NCI-H526 treated with DMSO at 0.1 percent for 48 hours (cell line): Measurements from ENCODE around the gene LRRC72.
A peak's percentile ranks its signal among the peaks of the same experiment; 100 is the strongest.
"Not testable (repeated sequence)": the region's sequence is repeated elsewhere in the genome, so short reads cannot be mapped to it uniquely, and the experiment has no call there.

Experiments used
- DNase-seq: peaks from one replicate; lab custom pipeline; 2025; lab: John Stamatoyannopoulos, UW

LRRC72 gene

GRCh38 chr7:16581286-16581685 lies 54.7 kb downstream of the LRRC72 start:
- DNase-seq: no peak

- no peak for DNase-seq
Measured at GRCh38 chr7:16583834-16584233, 57.2 kb downstream of the LRRC72 start.

- no peak for DNase-seq
Measured at GRCh38 chr7:16585540-16585939, 58.9 kb downstream of the LRRC72 start.

GRCh38 chr7:16586081-16586874 lies 59.7 kb downstream of the LRRC72 start:
- DNase-seq: no peak

- DNase-seq: peak; percentile 48
Measured at GRCh38 chr7:16587129-16587528, 60.5 kb downstream of the LRRC72 start.

- peak; percentile 83 for DNase-seq
Measured at GRCh38 chr7:16587790-16588189, 61.2 kb downstream of the LRRC72 start.

- no peak for DNase-seq
Measured at GRCh38 chr7:16589881-16590280, 63.3 kb downstream of the LRRC72 start.

- DNase-seq: no peak
Measured at GRCh38 chr7:16590424-16590823, 63.8 kb downstream of the LRRC72 start.

GRCh38 chr7:16592395-16592794 lies 65.8 kb downstream of the LRRC72 start:
- no peak for DNase-seq

- no peak for DNase-seq
Measured at GRCh38 chr7:16594061-16594460, 67.4 kb downstream of the LRRC72 start.

GRCh38 chr7:16594676-16595075 lies 68.1 kb downstream of the LRRC72 start:
- no peak for DNase-seq

GRCh38 chr7:16595596-16595995 lies 69.0 kb downstream of the LRRC72 start:
- not testable (repeated sequence) for DNase-seq

GRCh38 chr7:16598015-16598414 lies 71.4 kb downstream of the LRRC72 start:
- no peak for DNase-seq

- DNase-seq: no peak
Measured at GRCh38 chr7:16599860-16600259, 73.2 kb downstream of the LRRC72 start.

GRCh38 chr7:16603633-16604032 lies 77.0 kb downstream of the LRRC72 start:
- DNase-seq: no peak

GRCh38 chr7:16604054-16604453 lies 77.4 kb downstream of the LRRC72 start:
- DNase-seq: no peak

- no peak for DNase-seq
Measured at GRCh38 chr7:16606704-16607103, 80.1 kb downstream of the LRRC72 start.

GRCh38 chr7:16609842-16610450 lies 83.3 kb downstream of the LRRC72 start:
- DNase-seq: peak; percentile 91

GRCh38 chr7:16611711-16612110 lies 85.1 kb downstream of the LRRC72 start:
- DNase-seq: no peak

GRCh38 chr7:16615228-16615627 lies 88.6 kb downstream of the LRRC72 start:
- DNase-seq: peak; percentile 71

GRCh38 chr7:16616122-16616521 lies 89.5 kb downstream of the LRRC72 start:
- DNase-seq: peak; percentile 38

GRCh38 chr7:16616542-16616941 lies 89.9 kb downstream of the LRRC72 start:
- no peak for DNase-seq

- no peak for DNase-seq
Measured at GRCh38 chr7:16619979-16620408, 93.4 kb downstream of the LRRC72 start.

- DNase-seq: no peak
Measured at GRCh38 chr7:16626388-16626787, 99.8 kb downstream of the LRRC72 start.
